ENCODE measurements around the gene FAM200C. TPM values are rescaled to one million over a fixed set of nuclear protein-coding genes. Genes with fewer than 3 reads are reported as not detected.

The FAM200C gene
- polyA plus RNA-seq, 3 donors = 0.08 to 0.39 TPM; not detected in 1

DNA sequence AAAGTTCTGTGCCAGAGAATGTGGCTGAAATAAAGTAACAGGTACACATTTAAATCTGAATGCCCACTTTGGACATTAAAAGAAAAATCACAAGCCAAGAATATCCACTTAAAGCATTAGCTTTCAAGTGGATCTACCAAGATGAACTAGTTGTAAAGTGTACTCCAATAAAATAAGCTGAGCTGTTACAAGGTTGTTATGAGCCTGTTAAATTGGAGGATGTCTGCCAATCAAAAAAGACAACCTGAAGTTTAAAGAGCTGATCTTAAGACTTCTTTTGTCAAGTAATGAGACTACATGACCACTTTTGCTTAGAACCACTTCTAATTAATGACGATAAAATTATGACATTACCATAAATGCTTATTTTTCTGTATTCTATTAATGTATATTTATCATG lies 2.4 kb downstream of the FAM200C start:
- no peak overlapping the region for H3K27ac Mint-ChIP-seq
- peaks cover 14% of the 10 kb centered on the region for H3K4me1 Mint-ChIP-seq
- no peaks in the 10 kb centered on the region for H3K9me3 Mint-ChIP-seq
- peaks cover 12% of the 10 kb centered on the region for H3K79me2 ChIP-seq (ENCODE audit: insufficient read depth, low read length)
- H3K4me3 ChIP-seq (replicated peaks in 1 of 3; ENCODE audit: low read depth in 2 of 3, low read length in 3 of 3) = no peak overlapping the region
- TF ChIP-seq, protein P1, sequence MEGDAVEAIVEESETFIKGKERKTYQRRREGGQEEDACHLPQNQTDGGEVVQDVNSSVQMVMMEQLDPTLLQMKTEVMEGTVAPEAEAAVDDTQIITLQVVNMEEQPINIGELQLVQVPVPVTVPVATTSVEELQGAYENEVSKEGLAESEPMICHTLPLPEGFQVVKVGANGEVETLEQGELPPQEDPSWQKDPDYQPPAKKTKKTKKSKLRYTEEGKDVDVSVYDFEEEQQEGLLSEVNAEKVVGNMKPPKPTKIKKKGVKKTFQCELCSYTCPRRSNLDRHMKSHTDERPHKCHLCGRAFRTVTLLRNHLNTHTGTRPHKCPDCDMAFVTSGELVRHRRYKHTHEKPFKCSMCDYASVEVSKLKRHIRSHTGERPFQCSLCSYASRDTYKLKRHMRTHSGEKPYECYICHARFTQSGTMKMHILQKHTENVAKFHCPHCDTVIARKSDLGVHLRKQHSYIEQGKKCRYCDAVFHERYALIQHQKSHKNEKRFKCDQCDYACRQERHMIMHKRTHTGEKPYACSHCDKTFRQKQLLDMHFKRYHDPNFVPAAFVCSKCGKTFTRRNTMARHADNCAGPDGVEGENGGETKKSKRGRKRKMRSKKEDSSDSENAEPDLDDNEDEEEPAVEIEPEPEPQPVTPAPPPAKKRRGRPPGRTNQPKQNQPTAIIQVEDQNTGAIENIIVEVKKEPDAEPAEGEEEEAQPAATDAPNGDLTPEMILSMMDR (IDR thresholded peaks at IDR 0.05) = no peak
- peaks cover 0 to 2% (median 0%) of the 10 kb centered on the region in 3 donors for H3K27me3 Mint-ChIP-seq (ENCODE audit: low read depth in 3 of 3)
- H3K27ac ChIP-seq (ENCODE audit: low read depth in 1 of 2, low read length in 2 of 2) = no peak overlapping the region
- H3K36me3 ChIP-seq (replicated peaks in 1 of 2; ENCODE audit: control insufficient read depth in 1 of 2, insufficient read depth in 2 of 2, low read length in 2 of 2) = peaks cover 10 to 14% of the 10 kb centered on the region in 2 donors
- H3K36me3 Mint-ChIP-seq = peaks cover 5 to 9% of the 10 kb centered on the region in 2 donors
- no CpG with 5 or more reads among the region's 1 CpG for WGBS (ENCODE audit: insufficient coverage)
- H3K4me1 ChIP-seq (ENCODE audit: control insufficient read depth in 1 of 2, insufficient read depth in 2 of 2, low read length in 2 of 2) = peaks cover 10 to 14% of the 10 kb centered on the region in 2 donors
- DNase-seq = no peak
- H3K27me3 ChIP-seq (ENCODE audit: control insufficient read depth in 2 of 2, insufficient read depth in 2 of 2, low read length in 2 of 2) = no peaks in the 10 kb centered on the region
- intact Hi-C loops (cut with micrococcal nuclease) = no loop called here
- H3K4me2 ChIP-seq (replicated peaks; ENCODE audit: extremely low read depth, low read length, poor library complexity, severe bottlenecking) = no peak overlapping the region
- H3K4me3 Mint-ChIP-seq = no peak overlapping the region
- H3K9ac ChIP-seq (ENCODE audit: insufficient read depth, low read length, poor library complexity, severe bottlenecking) = no peak overlapping the region
- H2AFZ ChIP-seq (ENCODE audit: insufficient read depth, low read depth, low read length, poor library complexity, severe bottlenecking) = no peak overlapping the region
- H3K9me3 ChIP-seq (replicated peaks in 1 of 2; ENCODE audit: control insufficient read depth in 1 of 2, insufficient read depth in 1 of 2, low read length in 2 of 2) = no peaks in the 10 kb centered on the region
- H4K20me1 ChIP-seq (ENCODE audit: insufficient read depth, low read length) = no peaks in the 10 kb centered on the region

GRCh38 chr5:160395111-160395510 lies 4.7 kb downstream of the FAM200C start:
- DNase-seq = no peak
- no peaks in the 10 kb centered on the region for H3K9me3 ChIP-seq (replicated peaks in 1 of 2; ENCODE audit: control insufficient read depth in 1 of 2, insufficient read depth in 1 of 2, low read length in 2 of 2)
- peaks cover 12% of the 10 kb centered on the region for H3K4me1 Mint-ChIP-seq
- H3K9me3 Mint-ChIP-seq = no peaks in the 10 kb centered on the region
- no peak overlapping the region for H3K4me3 Mint-ChIP-seq
- H3K27me3 Mint-ChIP-seq (ENCODE audit: low read depth in 3 of 3) = peaks cover 0 to 2% (median 0%) of the 10 kb centered on the region in 3 donors
- H3K27me3 ChIP-seq (ENCODE audit: control insufficient read depth in 2 of 2, insufficient read depth in 2 of 2, low read length in 2 of 2) = no peaks in the 10 kb centered on the region
- no peak overlapping the region for H3K4me2 ChIP-seq (replicated peaks; ENCODE audit: extremely low read depth, low read length, poor library complexity, severe bottlenecking)
- H3K36me3 ChIP-seq (replicated peaks in 1 of 2; ENCODE audit: control insufficient read depth in 1 of 2, insufficient read depth in 2 of 2, low read length in 2 of 2) = no peaks in the 10 kb centered on the region
- no peaks in the 10 kb centered on the region for H3K36me3 Mint-ChIP-seq
- peaks cover 6 to 10% of the 10 kb centered on the region in 2 donors for H3K4me1 ChIP-seq (ENCODE audit: control insufficient read depth in 1 of 2, insufficient read depth in 2 of 2, low read length in 2 of 2)
- H4K20me1 ChIP-seq (ENCODE audit: insufficient read depth, low read length) = no peaks in the 10 kb centered on the region
- WGBS (ENCODE audit: insufficient coverage) = 92% methylated on average over 4 of the region's 7 CpGs
- peaks cover 12% of the 10 kb centered on the region for H3K79me2 ChIP-seq (ENCODE audit: insufficient read depth, low read length)
- TF ChIP-seq, protein P1 (IDR thresholded peaks at IDR 0.05) = no peak
- no peak overlapping the region for H3K4me3 ChIP-seq (replicated peaks in 1 of 3; ENCODE audit: low read depth in 2 of 3, low read length in 3 of 3)
- H3K27ac ChIP-seq (ENCODE audit: low read depth in 1 of 2, low read length in 2 of 2) = no peak overlapping the region
- no peak overlapping the region for H2AFZ ChIP-seq (ENCODE audit: insufficient read depth, low read depth, low read length, poor library complexity, severe bottlenecking)
- intact Hi-C loops (cut with micrococcal nuclease) = no loop called here
- no peak overlapping the region for H3K27ac Mint-ChIP-seq
- no peak overlapping the region for H3K9ac ChIP-seq (ENCODE audit: insufficient read depth, low read length, poor library complexity, severe bottlenecking)

All from CD14-positive monocyte (primary cell).